Gastrocnemius medialis (tissue), 4 donors: Measurements from ENCODE around the gene NKX1-1. TPM values are rescaled to one million over a fixed set of nuclear protein-coding genes. Genes with fewer than 3 reads are reported as not detected.

ENCODE experiments used
- ATAC-seq, 2 donors: fragments of 150-250 bp; one replicate each; pipeline ENCODE4 v1.9.1; 2016
- DNase-seq, 2 donors: peaks; one replicate each; pipeline ENCODE4 v3.0.0-alpha.2; 2019
- H3K27ac ChIP-seq, 4 donors: fragments of 200-600 bp; sonication (generic); 1 replicate in 1 of 4; 2 replicates in 3 of 4; pipeline ENCODE4 v1.5.1; 2016 to 2018; ENCODE audit warnings: mild to moderate bottlenecking in 2 of 4, moderate library complexity in 1 of 4
- H3K27me3 ChIP-seq, 3 donors: fragments of 200-600 bp; sonication (generic) in 2 of 3; 1 replicate in 1 of 3; 2 replicates in 2 of 3; pipeline versions ENCODE4 v1.5.1 to v1.6.0; 2016 to 2019; ENCODE audit warnings: mild to moderate bottlenecking in 1 of 3, moderate library complexity in 1 of 3
- H3K36me3 ChIP-seq, 2 donors: fragments of 200-600 bp; sonication (generic) in 1 of 2; one replicate each; pipeline ENCODE4 v1.5.1; 2017 to 2018
- H3K4me1 ChIP-seq, 2 donors: fragments of 200-600 bp; sonication (generic) in 1 of 2; one replicate each; pipeline ENCODE4 v1.5.1; 2016 to 2017; ENCODE audit warnings: mild to moderate bottlenecking in 2 of 2
- H3K4me3 ChIP-seq, 4 donors: fragments of 200-600 bp; sonication (generic) in 3 of 4; 1 replicate in 1 of 4; 2 replicates in 3 of 4; pipeline ENCODE4 v1.5.1; 2016 to 2019; ENCODE audit warnings: mild to moderate bottlenecking in 2 of 4
- H3K9me3 ChIP-seq, 3 donors: fragments of 200-600 bp; sonication (generic) in 2 of 3; 1 replicate in 1 of 3; 2 replicates in 2 of 3; pipeline ENCODE4 v1.5.1; 2016 to 2019
- POLR2A ChIP-seq, 2 donors: fragments of 450-650 bp; IDR thresholded peaks; one replicate each; pipeline ENCODE4 v1.6.1; 2017; ENCODE audit warnings: antibody characterized with exemption in 2 of 2, mild to moderate bottlenecking in 2 of 2, moderate library complexity in 2 of 2
- in situ Hi-C, 4 donors: fragments of 200-750 bp; cut with MboI; loops; one replicate each; pipeline versions ENCODE4 v1.15.0 to v1.8.0; 2017; ENCODE audit warnings: low sequenced_read_pairs in 4 of 4
- intact Hi-C: fragments of 100-400 bp; cut with DNase I; formaldehyde crosslinking; loops from one replicate; pipeline ENCODE4 v1.15.1; 2023; ENCODE audit warnings: low total_unique reads
- total RNA-seq, 4 donors: library from RNA; depleted of rRNA; stranded (reverse); fragments of >200 nt; gene quantifications; one replicate each; pipeline versions ENCODE4 v1.1.0 to v1.2.3, GENCODE V29; 2016
- TF ChIP-seq, protein P1 (sequence below), 5 experiments: fragments of 450-650 bp in 3 of 5; fragments of 200-600 bp in 2 of 5; sonication (generic) in 2 of 5; IDR thresholded peaks in 4 of 5; conservative IDR thresholded peaks in 1 of 5; 1 replicate in 4 of 5; 2 replicates in 1 of 5; pipeline ENCODE4 v1.5.1; 2016 to 2019; ENCODE audit warnings: antibody characterized with exemption in 5 of 5, mild to moderate bottlenecking in 3 of 5, moderate library complexity in 3 of 5

The NKX1-1 gene
- total RNA-seq, 4 donors from 2014 or later: not detected

DNA sequence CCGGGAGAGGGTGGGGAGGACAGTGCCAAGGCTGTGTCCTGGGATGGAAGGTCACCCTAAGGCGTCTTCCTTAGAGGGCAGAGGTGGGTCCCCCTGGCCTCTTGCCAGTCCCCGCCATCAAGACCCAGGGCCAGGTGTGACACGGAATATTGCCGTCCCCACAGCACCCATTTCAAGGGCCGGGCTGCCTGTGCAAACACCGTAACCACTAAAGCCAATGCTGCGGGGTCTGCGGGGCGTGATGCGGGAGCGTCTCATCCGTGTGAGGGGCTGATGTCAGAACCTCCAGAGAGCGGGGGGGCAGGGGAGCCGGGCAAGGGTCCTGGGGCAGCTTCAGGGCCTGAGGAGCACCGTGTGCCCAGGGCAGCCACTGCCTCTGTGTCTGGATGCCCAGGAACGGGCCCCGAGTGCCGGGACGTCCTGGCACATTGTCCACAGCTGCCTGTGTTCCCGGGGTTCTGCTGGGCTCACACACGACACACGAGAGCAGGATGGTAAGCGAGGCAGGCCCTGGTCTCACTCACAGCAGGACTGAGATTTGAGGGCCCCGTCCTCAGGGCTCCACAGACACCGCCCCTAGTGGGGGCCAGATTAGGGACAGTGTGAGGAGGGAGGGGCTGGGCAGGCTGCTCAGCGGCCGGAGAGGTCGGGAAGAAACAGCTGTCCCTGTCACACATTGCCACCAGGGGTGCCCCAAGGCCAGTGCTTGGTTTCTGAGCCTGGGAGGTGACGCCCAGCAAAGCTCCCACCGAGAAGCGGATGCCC, 29.2 kb downstream of the NKX1-1 start:
- no peak for ATAC-seq
- Histone ChIP-seq H3K4me1 (no peaks in the 10 kb centered on the region), H3K27me3 (no peaks in the 10 kb centered on the region), H3K36me3 (peaks cover 0 to 4% of the 10 kb centered on the region in 2 donors), H3K9me3 (no peaks in the 10 kb centered on the region), H3K27ac (no peak overlapping the region), H3K4me3 (no peak overlapping the region)
- in situ Hi-C loops: no loop called here
- no peak for TF ChIP-seq POLR2A (IDR thresholded peaks at IDR 0.05)
- TF ChIP-seq, protein P1, sequence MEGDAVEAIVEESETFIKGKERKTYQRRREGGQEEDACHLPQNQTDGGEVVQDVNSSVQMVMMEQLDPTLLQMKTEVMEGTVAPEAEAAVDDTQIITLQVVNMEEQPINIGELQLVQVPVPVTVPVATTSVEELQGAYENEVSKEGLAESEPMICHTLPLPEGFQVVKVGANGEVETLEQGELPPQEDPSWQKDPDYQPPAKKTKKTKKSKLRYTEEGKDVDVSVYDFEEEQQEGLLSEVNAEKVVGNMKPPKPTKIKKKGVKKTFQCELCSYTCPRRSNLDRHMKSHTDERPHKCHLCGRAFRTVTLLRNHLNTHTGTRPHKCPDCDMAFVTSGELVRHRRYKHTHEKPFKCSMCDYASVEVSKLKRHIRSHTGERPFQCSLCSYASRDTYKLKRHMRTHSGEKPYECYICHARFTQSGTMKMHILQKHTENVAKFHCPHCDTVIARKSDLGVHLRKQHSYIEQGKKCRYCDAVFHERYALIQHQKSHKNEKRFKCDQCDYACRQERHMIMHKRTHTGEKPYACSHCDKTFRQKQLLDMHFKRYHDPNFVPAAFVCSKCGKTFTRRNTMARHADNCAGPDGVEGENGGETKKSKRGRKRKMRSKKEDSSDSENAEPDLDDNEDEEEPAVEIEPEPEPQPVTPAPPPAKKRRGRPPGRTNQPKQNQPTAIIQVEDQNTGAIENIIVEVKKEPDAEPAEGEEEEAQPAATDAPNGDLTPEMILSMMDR (IDR thresholded peaks at IDR 0.05 in 4 of 5, conservative IDR thresholded peaks at IDR 0.05 in 1 of 5): no peak
- DNase-seq: no peak
- intact Hi-C loops: no loop called here

DNA sequence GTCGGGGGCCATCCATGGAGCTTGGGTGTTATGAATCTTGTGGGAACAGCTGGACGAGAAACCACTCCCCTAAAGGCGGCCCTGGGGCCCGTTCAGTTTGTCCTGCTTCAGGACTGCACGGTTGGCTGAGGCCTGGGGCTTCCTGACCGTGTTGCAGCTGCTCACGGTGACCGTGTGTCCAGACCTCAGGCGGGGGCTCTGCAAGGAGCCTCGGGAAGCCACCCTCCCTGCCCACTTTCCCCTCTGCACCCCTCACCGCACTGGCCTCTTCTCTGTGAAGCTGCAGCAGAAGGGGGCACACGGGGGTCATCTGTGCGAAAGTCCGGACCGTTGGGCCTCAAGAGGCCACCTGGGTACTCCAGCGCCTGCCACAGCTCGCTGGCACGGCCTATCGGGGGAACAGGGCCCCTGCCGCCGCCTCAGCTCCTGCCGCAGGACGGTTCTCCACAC, 29.8 kb downstream of the NKX1-1 start:
- Histone ChIP-seq H3K27me3 (no peaks in the 10 kb centered on the region), H3K27ac (no peak overlapping the region), H3K36me3 (peaks cover 0 to 7% of the 10 kb centered on the region in 2 donors), H3K4me3 (no peak overlapping the region), H3K4me1 (no peaks in the 10 kb centered on the region), H3K9me3 (no peaks in the 10 kb centered on the region)
- intact Hi-C loops (no loop called here), in situ Hi-C loops (no loop called here)
- DNase-seq: no peak
- TF ChIP-seq POLR2A (IDR thresholded peaks at IDR 0.05): no peak
- TF ChIP-seq, protein P1 (IDR thresholded peaks at IDR 0.05 in 4 of 5, conservative IDR thresholded peaks at IDR 0.05 in 1 of 5): no peak
- no peak for ATAC-seq

DNA sequence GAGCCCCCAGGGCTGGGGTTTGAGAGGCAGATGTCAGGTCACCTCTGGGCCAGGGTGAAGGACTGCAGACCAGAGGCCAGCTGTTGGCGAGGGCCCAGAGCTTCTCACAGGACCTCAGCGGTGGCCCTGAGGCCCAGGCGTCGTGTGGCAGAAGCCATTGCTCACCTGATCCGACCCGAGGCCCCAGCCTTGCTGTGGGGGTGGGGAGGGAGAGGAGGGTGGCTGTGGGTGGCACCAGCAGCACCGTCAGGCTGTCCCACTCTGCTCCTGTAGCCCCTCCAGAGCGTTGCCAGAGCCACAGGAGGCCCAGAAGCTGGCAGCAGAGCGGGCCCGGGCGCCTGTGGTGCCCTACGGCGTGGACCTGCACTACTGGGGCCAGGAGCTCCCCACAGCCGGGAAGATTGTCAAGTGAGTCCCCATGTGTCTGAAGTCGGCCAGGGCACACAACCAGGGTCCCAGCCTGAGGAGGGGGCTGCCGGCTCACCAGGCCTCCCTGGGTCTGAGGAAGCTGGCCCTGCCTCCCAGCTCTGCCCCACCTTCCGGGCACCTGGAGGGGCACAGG, 30.4 kb downstream of the NKX1-1 start:
- no peak for DNase-seq
- TF ChIP-seq POLR2A (IDR thresholded peaks at IDR 0.05): no peak
- TF ChIP-seq, protein P1 (IDR thresholded peaks at IDR 0.05 in 4 of 5, conservative IDR thresholded peaks at IDR 0.05 in 1 of 5): no peak
- Histone ChIP-seq H3K4me1 (no peaks in the 10 kb centered on the region), H3K36me3 (peaks cover 0 to 7% of the 10 kb centered on the region in 2 donors), H3K27me3 (no peaks in the 10 kb centered on the region), H3K27ac (no peak overlapping the region), H3K4me3 (no peak overlapping the region), H3K9me3 (no peaks in the 10 kb centered on the region)
- in situ Hi-C loops (no loop called here), intact Hi-C loops (no loop called here)
- ATAC-seq: no peak

DNA sequence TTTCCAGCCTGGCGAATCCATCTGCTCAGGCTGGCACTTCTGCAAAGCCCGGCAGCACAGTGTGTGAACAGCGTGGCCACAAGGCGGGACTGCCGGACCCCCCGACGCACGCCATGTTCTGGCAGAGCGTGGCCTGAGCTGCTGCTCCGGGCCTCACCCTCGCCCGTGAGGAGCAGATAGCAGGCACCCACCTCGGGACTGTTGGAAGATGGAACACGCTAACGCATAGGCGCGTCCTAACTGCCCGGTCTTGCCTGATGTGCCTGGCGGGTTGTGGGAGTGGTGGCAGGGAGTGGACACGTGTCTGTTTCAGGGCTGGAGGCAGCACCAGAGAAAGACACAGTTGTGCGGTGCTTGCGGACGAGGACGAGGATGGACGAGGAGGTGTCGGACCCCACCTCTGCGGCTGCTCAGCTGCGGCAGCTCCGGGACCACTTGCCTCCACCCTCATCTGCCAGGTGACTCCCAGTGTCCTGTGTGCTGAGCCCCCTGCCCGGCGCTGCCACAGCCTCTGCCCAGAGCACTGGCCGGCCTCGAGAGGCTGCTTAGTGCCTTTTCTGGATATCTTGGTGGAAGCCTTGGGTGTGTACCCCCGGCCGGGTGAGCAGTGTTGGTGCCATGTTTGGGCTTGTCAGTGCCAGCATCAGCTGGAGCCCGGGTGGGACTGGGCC, 31.1 kb downstream of the NKX1-1 start:
- intact Hi-C loops: no loop called here
- H3K27me3 ChIP-seq: no peaks in the 10 kb centered on the region
- no peaks in the 10 kb centered on the region for H3K4me1 ChIP-seq
- peaks cover 0 to 7% of the 10 kb centered on the region in 2 donors for H3K36me3 ChIP-seq
- in situ Hi-C loops: no loop called here
- no peak for DNase-seq
- H3K27ac ChIP-seq: no peak overlapping the region
- ATAC-seq: no peak
- no peak overlapping the region for H3K4me3 ChIP-seq
- TF ChIP-seq POLR2A (IDR thresholded peaks at IDR 0.05): no peak
- TF ChIP-seq, protein P1 (IDR thresholded peaks at IDR 0.05 in 4 of 5, conservative IDR thresholded peaks at IDR 0.05 in 1 of 5): no peak
- H3K9me3 ChIP-seq: no peaks in the 10 kb centered on the region
